Activated T-helper 2 cell treated with anti-CD3 and anti-CD28 coated beads, Interferon-gamma antibody, Interleukin-2, Interleukin-4, amounts not matched to agents 10 μg/mL and 5 μg/mL and 100 μg/mL, durations not matched to agents 14 hours and 24 hours and 36 hours (primary cell): ENCODE results near the gene SNAPC1. TPM values are rescaled to one million over a fixed set of nuclear protein-coding genes. Genes with fewer than 3 reads are reported as not detected.
A peak's percentile ranks its signal among the peaks of the same experiment; 100 is the strongest.

Experiments used
- DNase-seq: peaks from one replicate; pipeline ENCODE4 v3.0.0; 2021; ENCODE audit warnings: low spot score
- H3K27ac Mint-ChIP-seq: one replicate; pipeline ENCODE4 v1.8.0; 2021; ENCODE audit warnings: mixed read lengths
- H3K27me3 Mint-ChIP-seq: one replicate; pipeline ENCODE4 v1.8.0; 2021; ENCODE audit warnings: low read depth, mixed read lengths
- H3K36me3 Mint-ChIP-seq: one replicate; pipeline ENCODE4 v1.8.0; 2021; ENCODE audit warnings: low read depth, mixed read lengths
- H3K4me1 Mint-ChIP-seq: one replicate; pipeline ENCODE4 v1.8.0; 2021; ENCODE audit warnings: low read depth, mixed read lengths
- H3K4me3 Mint-ChIP-seq: one replicate; pipeline ENCODE4 v1.8.0; 2021; ENCODE audit warnings: low read depth, mild to moderate bottlenecking, moderate library complexity, mixed read lengths
- H3K9me3 Mint-ChIP-seq: one replicate; pipeline ENCODE4 v1.8.0; 2021; ENCODE audit warnings: mixed read lengths
- intact Hi-C: fragments of 100-400 bp; cut with micrococcal nuclease; formaldehyde crosslinking; loops from one replicate; pipeline ENCODE4 v1.15.1; 2023
- total RNA-seq: library from RNA; stranded (reverse); gene quantifications from 2 replicates; pipeline ENCODE4 v1.2.3, GENCODE V29; 2022

SNAPC1 gene
- total RNA-seq, 1 donor from 2014 or later = 10.5 TPM

- Mint-ChIP-seq H3K36me3 (peaks cover 74% of the 10 kb centered on the region), H3K4me3 (peak overlapping the region; percentile 40)
- intact Hi-C loops = no loop called here
Observed at GRCh38 chr14:61780125-61780524, 17.9 kb downstream of the SNAPC1 start.

GRCh38 chr14:61797309-61797708 lies 35.1 kb downstream of the SNAPC1 start:
- Mint-ChIP-seq H3K36me3 (peaks cover 20% of the 10 kb centered on the region), H3K4me1 (no peaks in the 10 kb centered on the region), H3K4me3 (no peak overlapping the region), H3K27me3 (no peaks in the 10 kb centered on the region), H3K9me3 (no peaks in the 10 kb centered on the region), H3K27ac (no peak overlapping the region)
- intact Hi-C loops = no loop called here
- DNase-seq = no peak

More at GRCh38 chr14:61780125-61780524, 17.9 kb downstream of the SNAPC1 start:
- Mint-ChIP-seq H3K27me3 (no peaks in the 10 kb centered on the region), H3K9me3 (no peaks in the 10 kb centered on the region), H3K27ac (peak overlapping the region; percentile 80), H3K4me1 (peaks cover 42% of the 10 kb centered on the region)
- DNase-seq = no peak

- DNase-seq = no peak
- peaks cover 5% of the 10 kb centered on the region for H3K4me1 Mint-ChIP-seq
- intact Hi-C loops = no loop called here
- H3K4me3 Mint-ChIP-seq = no peak overlapping the region
- peaks cover 6% of the 10 kb centered on the region for H3K27me3 Mint-ChIP-seq
- no peaks in the 10 kb centered on the region for H3K36me3 Mint-ChIP-seq
- no peak overlapping the region for H3K27ac Mint-ChIP-seq
- no peaks in the 10 kb centered on the region for H3K9me3 Mint-ChIP-seq
Observed at GRCh38 chr14:61802010-61802568, 39.9 kb downstream of the SNAPC1 start.

- Mint-ChIP-seq H3K27ac (no peak overlapping the region), H3K4me1 (peaks cover 5% of the 10 kb centered on the region), H3K4me3 (no peak overlapping the region), H3K27me3 (peaks cover 12% of the 10 kb centered on the region), H3K36me3 (no peaks in the 10 kb centered on the region), H3K9me3 (no peaks in the 10 kb centered on the region)
- intact Hi-C loops = no loop called here
- DNase-seq = no peak
Observed at GRCh38 chr14:61803755-61804154, 41.5 kb downstream of the SNAPC1 start.

DNA sequence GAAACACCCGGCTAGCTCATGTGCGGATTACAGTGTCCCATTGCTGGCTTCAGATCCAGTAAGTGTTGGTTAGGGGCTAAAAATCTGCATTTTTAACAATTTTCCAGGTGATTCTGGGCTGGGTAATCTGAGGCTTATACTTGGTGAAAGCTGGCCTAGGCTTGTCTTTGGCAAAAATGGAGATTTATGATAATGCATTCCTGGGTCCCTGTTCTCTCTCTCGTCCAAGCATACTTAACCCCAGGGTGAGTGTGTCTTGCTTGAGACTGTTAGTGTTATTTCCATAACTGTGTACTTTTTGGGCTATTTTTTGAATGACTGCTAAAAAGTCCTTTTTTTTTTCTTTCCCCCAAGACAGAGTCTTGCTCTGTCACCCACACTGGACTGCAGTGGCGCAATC lies 43.2 kb downstream of the SNAPC1 start:
- H3K36me3 Mint-ChIP-seq = no peaks in the 10 kb centered on the region
- H3K9me3 Mint-ChIP-seq = no peaks in the 10 kb centered on the region
- peaks cover 22% of the 10 kb centered on the region for H3K27me3 Mint-ChIP-seq
- no peak overlapping the region for H3K27ac Mint-ChIP-seq
- H3K4me1 Mint-ChIP-seq = peaks cover 5% of the 10 kb centered on the region
- H3K4me3 Mint-ChIP-seq = no peak overlapping the region
- no peak for DNase-seq
- intact Hi-C loops = no loop called here

DNA sequence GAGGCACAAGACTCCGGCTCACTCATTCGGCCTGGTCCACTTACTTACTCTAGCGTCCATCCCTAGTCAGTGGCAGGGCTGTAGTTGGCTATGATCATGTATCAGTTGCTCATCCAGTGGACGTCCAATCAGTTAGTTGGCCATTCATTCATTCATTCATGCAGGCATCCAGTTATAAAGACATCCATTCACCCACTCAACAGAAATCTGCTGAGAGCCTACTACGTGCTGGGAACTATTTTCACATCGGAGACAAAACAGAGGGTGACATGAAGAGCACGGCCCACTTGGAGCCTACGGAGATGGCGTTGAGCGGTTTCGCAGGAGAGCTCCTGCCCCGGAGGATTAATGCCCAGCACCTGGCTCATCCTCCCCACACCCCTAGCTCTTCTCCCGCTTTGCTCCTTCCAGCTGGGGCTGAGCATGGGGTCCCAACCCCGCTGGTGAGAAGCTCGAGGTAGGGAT lies 49.7 kb downstream of the SNAPC1 start:
- H3K9me3 Mint-ChIP-seq = no peaks in the 10 kb centered on the region
- DNase-seq = no peak

GRCh38 chr14:61812347-61813095 lies 50.3 kb downstream of the SNAPC1 start, which contains the start of gene SYT16:
Gene SYT16 (plus strand): TSS chr14:61812703.
- Mint-ChIP-seq H3K27me3 (peaks cover 69% of the 10 kb centered on the region), H3K9me3 (no peaks in the 10 kb centered on the region), H3K36me3 (no peaks in the 10 kb centered on the region), H3K27ac (no peak within 1 kb of the TSS), H3K4me3 (peak within 1 kb of the TSS; percentile 77), H3K4me1 (peaks cover 6% of the 10 kb centered on the region)
- intact Hi-C loops = no loop called here
- no peak for DNase-seq

More for the DNA sequence above, 49.7 kb downstream of the SNAPC1 start:
- Mint-ChIP-seq H3K4me1 (peaks cover 6% of the 10 kb centered on the region), H3K27me3 (peaks cover 65% of the 10 kb centered on the region), H3K27ac (no peak overlapping the region), H3K4me3 (peak overlapping the region; percentile 77), H3K36me3 (no peaks in the 10 kb centered on the region)
- intact Hi-C loops = no loop called here

DNA sequence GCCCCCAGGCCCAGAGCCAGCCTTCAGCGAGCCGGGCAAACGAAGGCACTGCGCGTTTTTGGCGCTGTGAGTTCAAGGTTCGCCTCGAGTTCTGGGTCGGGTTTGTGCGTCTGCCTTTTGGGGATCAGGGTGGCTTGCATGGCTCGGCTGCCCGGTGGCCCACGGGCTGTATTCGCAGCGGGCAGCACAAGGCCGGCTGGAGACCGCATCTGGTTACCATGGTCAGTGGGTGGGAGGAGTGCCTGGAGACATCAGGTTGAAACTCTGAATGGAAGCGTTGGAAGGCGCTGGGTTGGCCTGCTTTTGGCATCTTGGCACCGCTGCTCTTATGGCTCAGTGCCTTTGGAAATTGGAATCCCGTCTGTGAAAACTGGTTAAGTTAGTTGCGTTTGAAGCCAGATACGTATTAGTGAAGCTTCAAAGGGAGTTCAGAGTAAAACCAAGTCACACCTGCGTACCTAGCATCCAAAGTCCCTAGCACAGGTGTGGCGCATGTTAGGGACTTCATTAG lies 50.9 kb downstream of the SNAPC1 start:
- intact Hi-C loops = no loop called here
- Mint-ChIP-seq H3K27me3 (peaks cover 73% of the 10 kb centered on the region), H3K36me3 (no peaks in the 10 kb centered on the region), H3K4me1 (peaks cover 6% of the 10 kb centered on the region), H3K27ac (no peak overlapping the region), H3K9me3 (no peaks in the 10 kb centered on the region), H3K4me3 (peak overlapping the region; percentile 59)
- DNase-seq = no peak

GRCh38 chr14:61822458-61822857 lies 60.2 kb downstream of the SNAPC1 start:
- intact Hi-C loops = loop anchor here (5.0 kb wide), 1 partner anchor 525 kb away; no protein-coding TSS in a partner anchor
- Mint-ChIP-seq H3K4me3 (no peak overlapping the region), H3K27ac (no peak overlapping the region), H3K36me3 (no peaks in the 10 kb centered on the region), H3K27me3 (peaks cover 34% of the 10 kb centered on the region), H3K4me1 (peaks cover 3% of the 10 kb centered on the region), H3K9me3 (no peaks in the 10 kb centered on the region)
- no peak for DNase-seq

DNA sequence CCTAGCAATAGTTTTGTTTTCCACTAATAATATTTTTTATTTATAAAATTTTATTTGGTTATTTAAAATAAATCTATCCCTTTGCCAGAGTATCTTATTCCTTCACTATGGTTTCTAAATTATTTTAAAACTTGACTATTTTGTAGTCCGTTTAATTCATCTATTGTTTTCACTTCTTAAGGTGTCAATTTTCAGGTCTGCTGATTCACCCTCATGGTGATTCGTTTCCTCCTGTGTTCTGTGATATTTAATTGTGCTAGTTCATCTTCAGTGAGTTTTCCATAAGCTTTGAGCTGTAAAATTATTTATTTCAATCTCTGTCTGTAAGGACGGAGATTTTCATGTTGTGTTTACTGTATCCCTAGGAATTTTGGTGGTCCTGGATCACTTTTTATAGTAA lies 70.6 kb downstream of the SNAPC1 start:
- no peak for DNase-seq
- Mint-ChIP-seq H3K27ac (no peak overlapping the region), H3K27me3 (peaks cover 7% of the 10 kb centered on the region), H3K4me3 (no peak overlapping the region), H3K36me3 (no peaks in the 10 kb centered on the region), H3K9me3 (no peaks in the 10 kb centered on the region), H3K4me1 (peaks cover 11% of the 10 kb centered on the region)
- intact Hi-C loops = loop anchor here (10.0 kb wide), 1 partner anchor 568 kb away; no protein-coding TSS in a partner anchor

DNA sequence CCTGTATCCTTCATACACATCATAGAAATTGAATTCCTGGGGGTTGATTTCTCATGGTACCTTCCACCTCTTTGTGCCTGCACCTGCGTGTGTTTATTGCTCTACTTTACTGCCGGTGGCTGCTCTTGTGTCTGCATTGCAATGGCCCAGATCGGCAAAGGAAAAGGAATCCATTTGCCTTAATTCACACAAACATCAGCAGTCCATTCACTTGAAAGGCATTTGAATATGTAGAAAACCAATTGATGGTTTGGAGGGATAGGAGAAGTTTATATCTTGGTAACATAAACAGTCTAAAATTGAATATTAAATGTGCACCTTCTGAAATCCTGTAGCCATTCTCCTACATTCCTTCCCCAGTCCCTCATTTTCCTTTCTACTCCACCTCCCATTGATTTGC lies 74.0 kb downstream of the SNAPC1 start:
- H3K4me1 Mint-ChIP-seq = peaks cover 13% of the 10 kb centered on the region
- DNase-seq = no peak
- peaks cover 19% of the 10 kb centered on the region for H3K27me3 Mint-ChIP-seq
- no peaks in the 10 kb centered on the region for H3K36me3 Mint-ChIP-seq
- no peak overlapping the region for H3K27ac Mint-ChIP-seq
- no peaks in the 10 kb centered on the region for H3K9me3 Mint-ChIP-seq
- H3K4me3 Mint-ChIP-seq = no peak overlapping the region
- intact Hi-C loops = loop anchor here (10.0 kb wide), 1 partner anchor 571 kb away; no protein-coding TSS in a partner anchor

- Mint-ChIP-seq H3K27ac (no peak overlapping the region), H3K4me1 (peaks cover 13% of the 10 kb centered on the region), H3K9me3 (no peaks in the 10 kb centered on the region), H3K36me3 (no peaks in the 10 kb centered on the region), H3K27me3 (peaks cover 16% of the 10 kb centered on the region), H3K4me3 (no peak overlapping the region)
- intact Hi-C loops = loop anchor here (1.0 to 10.0 kb wide), 3 partner anchors 75 to 572 kb away; partner anchors contain the start of gene SNAPC1
- no peak for DNase-seq
Observed at GRCh38 chr14:61836807-61837206, 74.6 kb downstream of the SNAPC1 start.
